Nephron progenitor cell (in vitro differentiated cells): ENCODE measurements around the gene ABAT.

Experiments
- DNase-seq: peaks from one replicate; pipeline ENCODE4 v3.0.0; 2021
- H3K27ac Mint-ChIP-seq: 2 replicates; pipeline ENCODE4 v1.8.0; 2021; ENCODE audit warnings: mild to moderate bottlenecking, moderate library complexity, mixed read lengths
- H3K27me3 Mint-ChIP-seq: 2 replicates; pipeline ENCODE4 v1.8.0; 2021; ENCODE audit warnings: mild to moderate bottlenecking, low read depth, mixed read lengths; ENCODE audit not compliant: poor library complexity
- H3K36me3 Mint-ChIP-seq: 2 replicates; pipeline ENCODE4 v1.8.0; 2021; ENCODE audit warnings: low read depth, mixed read lengths
- H3K4me1 Mint-ChIP-seq: 2 replicates; pipeline ENCODE4 v1.8.0; 2021; ENCODE audit warnings: mixed read lengths
- H3K4me3 Mint-ChIP-seq: 2 replicates; pipeline ENCODE4 v1.8.0; 2021; ENCODE audit warnings: mild to moderate bottlenecking, moderate library complexity, mixed read lengths
- H3K9me3 Mint-ChIP-seq: 2 replicates; pipeline ENCODE4 v1.8.0; 2021; ENCODE audit warnings: mild to moderate bottlenecking, moderate library complexity, mixed read lengths
- CTCF ChIP-seq: fragments of 200-600 bp; sonication (generic); IDR thresholded peaks from 2 replicates; pipeline ENCODE4 v1.5.0; 2021; ENCODE audit warnings: antibody characterized with exemption

Gene ABAT

DNA sequence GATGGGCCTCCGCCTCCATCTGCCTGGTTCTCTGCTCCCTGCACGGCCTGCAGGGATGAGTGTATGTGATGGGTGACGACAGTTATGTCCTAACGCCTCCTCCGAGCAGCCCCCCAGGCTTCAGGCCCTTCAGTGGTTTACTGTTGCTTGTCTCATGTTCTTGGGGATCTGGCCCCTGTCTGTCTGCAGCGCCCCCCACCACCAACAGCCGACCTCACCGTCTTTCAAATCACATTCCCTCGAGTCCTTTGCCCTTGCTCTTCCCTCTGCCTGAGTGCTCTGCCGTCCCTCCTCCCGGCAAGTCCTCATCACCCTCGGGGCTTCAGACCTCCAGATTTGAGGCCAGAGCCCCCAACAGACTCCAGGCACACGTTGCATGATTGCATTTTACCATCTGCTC is 34.7 kb upstream of the ABAT start:
- Mint-ChIP-seq H3K9me3 (no peaks in the 10 kb centered on the region), H3K36me3 (peaks cover 85% of the 10 kb centered on the region), H3K4me1 (no peaks in the 10 kb centered on the region), H3K27me3 (no peaks in the 10 kb centered on the region), H3K4me3 (no peak overlapping the region), H3K27ac (no peak overlapping the region)
- DNase-seq: no peak
- TF ChIP-seq CTCF: no peak

DNA sequence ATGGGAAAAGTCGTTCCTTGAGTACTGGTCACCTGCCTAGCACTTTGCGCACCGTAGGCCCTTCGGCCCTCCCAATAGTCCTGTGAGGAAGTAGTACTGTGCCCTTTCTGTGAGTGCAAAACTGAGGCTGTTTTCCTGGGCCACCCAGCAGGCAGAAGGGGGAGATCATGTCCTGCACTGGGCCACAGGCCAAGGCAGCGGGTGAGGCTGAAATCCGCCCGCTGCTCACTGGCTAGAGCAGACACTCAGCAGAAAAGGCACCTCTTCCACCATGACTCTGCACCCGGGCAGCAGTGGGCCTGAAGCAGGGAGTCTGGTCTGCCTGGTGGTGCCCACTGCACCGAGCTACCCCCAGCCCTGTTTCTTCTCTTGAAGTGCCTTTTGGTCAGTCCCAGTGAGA is 32.7 kb upstream of the ABAT start:
- Mint-ChIP-seq H3K4me3 (no peak overlapping the region), H3K36me3 (peaks cover 83% of the 10 kb centered on the region), H3K9me3 (no peaks in the 10 kb centered on the region), H3K27ac (no peak overlapping the region), H3K27me3 (no peaks in the 10 kb centered on the region), H3K4me1 (no peaks in the 10 kb centered on the region)
- no peak for DNase-seq
- no peak for TF ChIP-seq CTCF

- Mint-ChIP-seq H3K27ac (no peak overlapping the region), H3K4me1 (no peaks in the 10 kb centered on the region), H3K27me3 (no peaks in the 10 kb centered on the region), H3K4me3 (no peak overlapping the region), H3K36me3 (peaks cover 83% of the 10 kb centered on the region), H3K9me3 (no peaks in the 10 kb centered on the region)
- no peak for TF ChIP-seq CTCF
- DNase-seq: no peak
Measured at GRCh38 chr16:8642146-8642545, 32.3 kb upstream of the ABAT start.

DNA sequence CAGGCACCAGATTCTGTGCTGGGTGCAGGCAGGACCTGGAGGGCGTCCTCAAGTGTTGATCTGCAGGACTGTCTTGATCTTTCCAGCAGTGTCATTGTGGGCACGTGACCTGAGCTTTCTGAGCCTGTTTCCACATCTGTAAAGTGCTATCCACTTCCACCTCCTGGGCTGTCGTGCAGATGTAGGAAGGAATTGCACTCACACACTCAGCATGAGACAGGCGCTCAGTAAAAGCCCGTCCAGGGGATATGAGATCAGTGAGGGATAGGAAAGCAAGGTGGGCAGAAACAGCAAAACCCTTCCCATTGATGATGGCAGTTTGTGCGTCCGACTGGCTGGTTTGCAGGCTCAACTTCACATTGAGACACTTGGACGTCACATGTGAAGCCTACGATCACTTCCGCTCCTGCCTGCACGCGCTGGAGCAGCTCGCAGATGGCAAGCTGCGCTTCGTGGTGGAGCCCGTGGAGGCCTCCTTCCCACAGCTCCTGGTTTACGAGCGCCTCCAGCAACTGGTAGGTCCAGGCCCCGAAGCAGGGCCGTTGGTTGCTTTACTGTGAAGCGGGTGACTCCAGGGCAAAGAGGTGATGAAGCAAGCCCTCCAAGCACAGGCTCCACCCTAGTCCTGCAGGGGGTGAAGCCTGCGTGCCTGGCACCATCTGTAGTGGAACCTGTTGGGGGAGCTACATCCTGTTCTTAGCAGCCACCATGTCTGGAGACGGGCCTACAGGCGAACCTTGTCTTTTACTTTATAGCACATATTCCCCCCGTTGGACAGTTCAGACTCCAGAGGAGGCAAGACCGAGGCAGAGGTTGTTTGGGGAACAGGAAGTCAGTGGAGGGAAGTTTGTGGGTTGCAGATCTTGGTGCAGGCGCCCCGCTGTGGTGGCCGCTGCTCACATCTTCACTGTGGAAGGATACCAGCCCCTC is 29.9 kb upstream of the ABAT start:
- Mint-ChIP-seq H3K9me3 (no peaks in the 10 kb centered on the region), H3K27me3 (no peaks in the 10 kb centered on the region), H3K4me1 (no peaks in the 10 kb centered on the region), H3K4me3 (no peak overlapping the region), H3K27ac (no peak overlapping the region), H3K36me3 (peaks cover 87% of the 10 kb centered on the region)
- TF ChIP-seq CTCF: no peak
- no peak for DNase-seq

DNA sequence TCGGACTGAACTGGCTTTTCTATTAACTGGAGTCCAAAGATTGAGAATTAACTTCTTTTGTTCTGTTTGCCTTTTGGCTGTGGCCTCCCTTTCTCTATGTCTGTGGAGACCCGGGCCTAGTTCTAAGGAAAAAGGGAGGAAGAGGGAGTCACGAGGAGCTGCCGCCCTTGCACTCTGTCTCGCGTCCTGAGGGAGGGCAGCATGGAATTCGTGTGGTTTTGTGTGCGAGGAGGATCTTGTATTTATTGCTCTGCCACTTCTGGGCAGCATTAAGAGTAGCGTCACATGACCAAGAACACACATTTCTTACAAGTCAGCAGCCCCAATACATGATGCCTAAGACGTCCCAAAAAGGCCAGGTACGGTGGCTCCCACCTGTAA is 29.3 kb upstream of the ABAT start:
- no peak for DNase-seq
- Mint-ChIP-seq H3K9me3 (no peaks in the 10 kb centered on the region), H3K27me3 (no peaks in the 10 kb centered on the region), H3K4me1 (no peaks in the 10 kb centered on the region), H3K4me3 (no peak overlapping the region), H3K27ac (no peak overlapping the region), H3K36me3 (peaks cover 80% of the 10 kb centered on the region)
- TF ChIP-seq CTCF: no peak

GRCh38 chr16:8645831-8646230 is 28.6 kb upstream of the ABAT start:
- peak overlapping the region; percentile 2 for H3K27ac Mint-ChIP-seq
- no peak for TF ChIP-seq CTCF
- no peaks in the 10 kb centered on the region for H3K27me3 Mint-ChIP-seq

More at GRCh38 chr16:8645831-8646230, 28.6 kb upstream of the ABAT start:
- DNase-seq: no peak
- Mint-ChIP-seq H3K9me3 (no peaks in the 10 kb centered on the region), H3K4me1 (no peaks in the 10 kb centered on the region), H3K4me3 (no peak overlapping the region), H3K36me3 (peaks cover 77% of the 10 kb centered on the region)
